Measurements from ENCODE around the gene ZNRF3. TPM values are rescaled to one million over a fixed set of nuclear protein-coding genes. Genes with fewer than 3 reads are reported as not detected.

Gene ZNRF3
- total RNA-seq, 2 donors from 2014 or later: 0.66 to 1.7 TPM

- ATAC-seq (no peak), DNase-seq (ENCODE audit: low spot score in 2 of 2) (no peak)
- Mint-ChIP-seq H3K36me3 (peaks cover 0 to 14% of the 10 kb centered on the region in 2 donors), H3K27ac (no peak overlapping the region), H3K9me3 (peaks cover 0 to 12% of the 10 kb centered on the region in 2 donors)
Observed at GRCh38 chr22:29016067-29016938, 132.9 kb downstream of the ZNRF3 start.

GRCh38 chr22:29018293-29019189, 135.2 kb downstream of the ZNRF3 start:
- H3K36me3 Mint-ChIP-seq: peaks cover 0 to 14% of the 10 kb centered on the region in 2 donors
- no peak overlapping the region for H3K27ac Mint-ChIP-seq
- DNase-seq (ENCODE audit: low spot score in 2 of 2): no peak
- H3K9me3 Mint-ChIP-seq: peaks cover 0 to 12% of the 10 kb centered on the region in 2 donors
- ATAC-seq: no peak

- no peak for ATAC-seq
- Mint-ChIP-seq H3K9me3 (peaks cover 0 to 12% of the 10 kb centered on the region in 2 donors), H3K36me3 (peaks cover 0 to 14% of the 10 kb centered on the region in 2 donors), H3K27ac (no peak overlapping the region)
- DNase-seq (ENCODE audit: low spot score in 2 of 2): no peak
Observed at GRCh38 chr22:29022101-29022817, 138.9 kb downstream of the ZNRF3 start.

- no peak for DNase-seq (ENCODE audit: low spot score in 2 of 2)
- Mint-ChIP-seq H3K9me3 (peaks cover 0 to 5% of the 10 kb centered on the region in 2 donors), H3K27ac (no peak overlapping the region), H3K36me3 (peaks cover 0 to 5% of the 10 kb centered on the region in 2 donors)
- no peak for ATAC-seq
Observed at GRCh38 chr22:29023172-29023796, 139.9 kb downstream of the ZNRF3 start.

GRCh38 chr22:29026579-29026978, 143.2 kb downstream of the ZNRF3 start:
- ATAC-seq (no peak), DNase-seq (ENCODE audit: low spot score in 2 of 2) (no peak)
- Mint-ChIP-seq H3K36me3 (peaks cover 0 to 6% of the 10 kb centered on the region in 2 donors), H3K27ac (no peak overlapping the region), H3K9me3 (no peaks in the 10 kb centered on the region)

- Mint-ChIP-seq H3K36me3 (peaks cover 0 to 6% of the 10 kb centered on the region in 2 donors), H3K27ac (no peak overlapping the region), H3K9me3 (no peaks in the 10 kb centered on the region)
- ATAC-seq: no peak
- DNase-seq (ENCODE audit: low spot score in 2 of 2): no peak
Observed at GRCh38 chr22:29028468-29028867, 145.1 kb downstream of the ZNRF3 start.

GRCh38 chr22:29029202-29030000, 146.0 kb downstream of the ZNRF3 start:
- peaks cover 0 to 6% of the 10 kb centered on the region in 2 donors for H3K36me3 Mint-ChIP-seq
- no peak overlapping the region for H3K27ac Mint-ChIP-seq
- ATAC-seq (no peak), DNase-seq (ENCODE audit: low spot score in 2 of 2) (no peak)
- no peaks in the 10 kb centered on the region for H3K9me3 Mint-ChIP-seq

- peaks cover 0 to 6% of the 10 kb centered on the region in 2 donors for H3K36me3 Mint-ChIP-seq
- no peak overlapping the region for H3K27ac Mint-ChIP-seq
- no peaks in the 10 kb centered on the region for H3K9me3 Mint-ChIP-seq
- ATAC-seq (no peak), DNase-seq (ENCODE audit: low spot score in 2 of 2) (no peak)
Observed at GRCh38 chr22:29030016-29030617, 146.7 kb downstream of the ZNRF3 start.

GRCh38 chr22:29030618-29031226, 147.3 kb downstream of the ZNRF3 start:
- no peak overlapping the region for H3K27ac Mint-ChIP-seq
- DNase-seq (ENCODE audit: low spot score in 2 of 2) (no peak), ATAC-seq (peak in 1 of 2 donors; percentile 23)
- H3K36me3 Mint-ChIP-seq: peaks cover 0 to 6% of the 10 kb centered on the region in 2 donors
- H3K9me3 Mint-ChIP-seq: no peaks in the 10 kb centered on the region

GRCh38 chr22:29031227-29032011, 148.0 kb downstream of the ZNRF3 start:
- no peaks in the 10 kb centered on the region for H3K9me3 Mint-ChIP-seq
- peaks cover 0 to 6% of the 10 kb centered on the region in 2 donors for H3K36me3 Mint-ChIP-seq
- DNase-seq (ENCODE audit: low spot score in 2 of 2): no peak
- H3K27ac Mint-ChIP-seq: no peak overlapping the region
- peak in 1 of 2 donors; percentile 70 for ATAC-seq

- ATAC-seq (no peak), DNase-seq (ENCODE audit: low spot score in 2 of 2) (no peak)
- Mint-ChIP-seq H3K9me3 (no peaks in the 10 kb centered on the region), H3K27ac (no peak overlapping the region), H3K36me3 (peaks cover 0 to 6% of the 10 kb centered on the region in 2 donors)
Observed at GRCh38 chr22:29032014-29032475, 148.7 kb downstream of the ZNRF3 start.

GRCh38 chr22:29032584-29032983, 149.2 kb downstream of the ZNRF3 start:
- H3K9me3 Mint-ChIP-seq: no peaks in the 10 kb centered on the region

GRCh38 chr22:29037340-29037932, 154.1 kb downstream of the ZNRF3 start:
- Mint-ChIP-seq H3K27ac (no peak overlapping the region), H3K9me3 (no peaks in the 10 kb centered on the region), H3K36me3 (no peaks in the 10 kb centered on the region)
- DNase-seq (ENCODE audit: low spot score in 2 of 2) (no peak), ATAC-seq (no peak)

More at GRCh38 chr22:29032584-29032983, 149.2 kb downstream of the ZNRF3 start:
- Mint-ChIP-seq H3K36me3 (peaks cover 0 to 6% of the 10 kb centered on the region in 2 donors), H3K27ac (no peak overlapping the region)
- no peak for ATAC-seq
- DNase-seq (ENCODE audit: low spot score in 2 of 2): no peak

GRCh38 chr22:29039148-29039547, 155.8 kb downstream of the ZNRF3 start:
- no peak for ATAC-seq
- no peak for DNase-seq (ENCODE audit: low spot score in 2 of 2)
- Mint-ChIP-seq H3K9me3 (no peaks in the 10 kb centered on the region), H3K27ac (no peak overlapping the region), H3K36me3 (no peaks in the 10 kb centered on the region)

Measured in activated naive CD4-positive, alpha-beta T cell treated with anti-CD3 and anti-CD28 coated beads, Interleukin-2, amount 50 U/mL, for 72 hours (primary cell).